Kidney (tissue), 14 donors: Measurements from ENCODE around the gene HSPB2. TPM values are rescaled to one million over a fixed set of nuclear protein-coding genes. Genes with fewer than 3 reads are reported as not detected.
A peak's percentile ranks its signal among the peaks of the same experiment; 100 is the strongest.

Experiments
- DNase-seq, 5 donors: peaks; one replicate each; pipeline ENCODE4 v3.0.0-alpha.2; 2013 to 2020
- FAIRE-seq: peaks from 2 replicates; lab custom pipeline; 2012; peaks lifted over from hg19 to GRCh38; lab: Jason Lieb, UNC
- H3K27ac ChIP-seq, 2 donors: one replicate each; pipeline ENCODE4 v1.7.0; 2013; ENCODE audit warnings: low read depth in 2 of 2, low read length in 2 of 2, inconsistent platforms in 1 of 2
- H3K27me3 ChIP-seq: one replicate; pipeline ENCODE4 v1.7.1; 2013; ENCODE audit warnings: low read length, inconsistent platforms; ENCODE audit not compliant: control insufficient read depth, insufficient read depth
- H3K36me3 ChIP-seq, 3 donors: one replicate each; pipeline versions ENCODE4 v1.7.0 to v1.7.1; 2013; ENCODE audit warnings: low read length in 3 of 3, control low read depth in 1 of 3, inconsistent platforms in 1 of 3; ENCODE audit not compliant: insufficient read depth in 3 of 3, control insufficient read depth in 2 of 3
- H3K4me1 ChIP-seq, 3 donors: one replicate each; pipeline versions ENCODE4 v1.7.0 to v1.7.1; 2013; ENCODE audit warnings: low read length in 3 of 3, inconsistent platforms in 1 of 3, low read depth in 1 of 3; ENCODE audit not compliant: control insufficient read depth in 2 of 3, insufficient read depth in 2 of 3
- H3K4me3 ChIP-seq, 3 donors: one replicate each; pipeline versions ENCODE4 v1.7.0 to v1.8.1; 2013; ENCODE audit warnings: low read length in 3 of 3, control low read depth in 1 of 3, inconsistent platforms in 1 of 3
- H3K9ac ChIP-seq, 3 donors: one replicate each; pipeline versions ENCODE4 v1.7.0 to v1.7.1; 2013; ENCODE audit warnings: low read length in 3 of 3, control low read depth in 1 of 3, inconsistent platforms in 1 of 3
- H3K9me3 ChIP-seq, 3 donors: one replicate each; pipeline versions ENCODE4 v1.7.0 to v1.7.1; 2013; ENCODE audit warnings: low read length in 3 of 3, control low read depth in 1 of 3, inconsistent platforms in 1 of 3; ENCODE audit not compliant: control insufficient read depth in 2 of 3, insufficient read depth in 1 of 3
- intact Hi-C: fragments of 100-400 bp; cut with DNase I; formaldehyde crosslinking; loops from one replicate; pipeline ENCODE4 v1.11.1; 2022
- polyA plus RNA-seq: library from polyadenylated mRNA; stranded (reverse); fragments of 350-450 nt; fragmentation: Illumina TruSeq; extraction: RNeasy Lipid Tissue Mini Kit (QIAGEN cat#74804); gene quantifications from one replicate; pipeline ENCODE4 v1.2.3, GENCODE V29; 2014; ENCODE audit warnings: low read depth, low replicate concordance; ENCODE audit not compliant: insufficient read depth
- total RNA-seq: library from RNA; stranded (reverse); fragmentation: NEBNext Ultra II Directional; extraction: Animal tissue kit (Norgen Biotek cat#: 25700); gene quantifications from one replicate; pipeline ENCODE4 v1.2.1, GENCODE V29; 2021
- TF ChIP-seq, protein P1 (sequence below): IDR thresholded peaks from 3 replicates; pipeline ENCODE4 v1.5.1; 2012; ENCODE audit warnings: mild to moderate bottlenecking, moderate library complexity, borderline replicate concordance; ENCODE audit not compliant: insufficient read depth; ENCODE audit errors: extremely low read depth
- donor health status: control.
- donor health status: control.
- donor health status: control.
- donor health status: control.
- donor health status: control.
- donor health status: DM: yes; HTN: yes; CAD: no.
- donor health status: Normal renal cell carcinoma (clear cell type).

Gene HSPB2
- total and polyA plus RNA-seq, 2 donors from 2014 or later = 4.4 to 15.7 TPM

DNA sequence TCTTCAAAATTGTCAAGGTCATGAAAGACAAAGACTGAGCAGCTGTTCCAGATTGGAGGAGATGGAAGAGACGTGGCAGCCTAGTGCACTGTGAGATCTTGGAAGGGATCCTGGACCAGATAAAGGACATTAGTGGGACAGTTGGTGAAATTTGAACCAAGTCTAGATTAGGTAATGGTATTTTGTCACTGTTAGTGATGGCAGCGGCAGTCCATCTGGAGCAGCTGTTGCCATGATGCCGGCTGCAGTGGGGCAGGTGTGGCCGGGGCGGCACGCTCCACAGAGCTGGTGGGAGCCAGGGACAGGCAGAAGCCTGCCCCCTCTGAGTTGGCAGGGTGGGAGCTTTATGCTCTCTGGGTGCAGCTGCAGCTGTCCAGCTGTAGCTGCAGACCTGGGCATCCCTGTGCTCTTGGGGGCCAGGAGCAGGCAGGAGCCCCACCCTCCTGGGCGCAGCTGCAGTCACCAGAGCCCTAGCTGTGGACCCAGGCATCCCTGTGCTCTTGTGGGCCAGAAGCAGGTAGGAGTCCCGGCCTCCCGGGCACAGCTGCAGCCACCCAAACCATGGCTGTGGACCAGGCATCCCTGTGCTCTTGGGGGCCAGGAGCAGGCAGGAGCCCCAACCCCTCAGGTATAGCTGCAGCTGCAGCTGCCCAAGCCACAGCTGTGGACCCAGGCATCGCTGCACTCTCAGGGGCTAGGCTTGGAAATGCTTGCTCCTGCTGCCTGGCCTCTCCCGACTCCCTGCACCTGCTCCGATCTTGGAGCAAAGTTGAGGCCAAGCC, 45.3 kb downstream of the HSPB2 start:
- H3K27ac ChIP-seq = no peak overlapping the region
- DNase-seq (peak in 1 of 5 donors; percentile 68), FAIRE-seq (no peak)
- H3K36me3 ChIP-seq = no peaks in the 10 kb centered on the region
- no peaks in the 10 kb centered on the region for H3K27me3 ChIP-seq
- no peaks in the 10 kb centered on the region for H3K9me3 ChIP-seq
- no peaks in the 10 kb centered on the region for H3K4me1 ChIP-seq
- H3K9ac ChIP-seq = no peak overlapping the region
- intact Hi-C loops = no loop called here
- TF ChIP-seq, protein P1, sequence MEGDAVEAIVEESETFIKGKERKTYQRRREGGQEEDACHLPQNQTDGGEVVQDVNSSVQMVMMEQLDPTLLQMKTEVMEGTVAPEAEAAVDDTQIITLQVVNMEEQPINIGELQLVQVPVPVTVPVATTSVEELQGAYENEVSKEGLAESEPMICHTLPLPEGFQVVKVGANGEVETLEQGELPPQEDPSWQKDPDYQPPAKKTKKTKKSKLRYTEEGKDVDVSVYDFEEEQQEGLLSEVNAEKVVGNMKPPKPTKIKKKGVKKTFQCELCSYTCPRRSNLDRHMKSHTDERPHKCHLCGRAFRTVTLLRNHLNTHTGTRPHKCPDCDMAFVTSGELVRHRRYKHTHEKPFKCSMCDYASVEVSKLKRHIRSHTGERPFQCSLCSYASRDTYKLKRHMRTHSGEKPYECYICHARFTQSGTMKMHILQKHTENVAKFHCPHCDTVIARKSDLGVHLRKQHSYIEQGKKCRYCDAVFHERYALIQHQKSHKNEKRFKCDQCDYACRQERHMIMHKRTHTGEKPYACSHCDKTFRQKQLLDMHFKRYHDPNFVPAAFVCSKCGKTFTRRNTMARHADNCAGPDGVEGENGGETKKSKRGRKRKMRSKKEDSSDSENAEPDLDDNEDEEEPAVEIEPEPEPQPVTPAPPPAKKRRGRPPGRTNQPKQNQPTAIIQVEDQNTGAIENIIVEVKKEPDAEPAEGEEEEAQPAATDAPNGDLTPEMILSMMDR = no peak
- H3K4me3 ChIP-seq = no peak overlapping the region

DNA sequence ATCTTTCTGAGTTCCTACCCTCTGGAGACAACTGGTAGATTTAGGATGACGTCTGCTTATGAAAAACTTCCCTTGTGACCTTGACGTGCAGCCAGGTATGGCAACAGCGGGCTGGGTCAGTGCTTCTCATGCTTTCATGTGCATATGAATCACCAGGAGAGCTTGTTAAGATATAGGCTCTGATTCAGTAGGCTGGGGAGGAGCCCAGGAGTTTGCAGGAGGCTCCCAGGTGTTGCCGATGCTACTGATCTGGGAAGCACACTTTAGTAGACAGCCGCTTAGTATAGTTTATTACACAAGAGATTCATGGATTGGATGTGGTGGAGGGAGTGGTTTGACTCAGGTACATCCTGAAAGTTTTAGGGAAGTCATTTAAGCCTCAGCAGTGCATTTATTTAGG, 48.4 kb downstream of the HSPB2 start:
- FAIRE-seq = no peak
- H3K27ac ChIP-seq = no peak overlapping the region
- H3K27me3 ChIP-seq = no peaks in the 10 kb centered on the region
- TF ChIP-seq, protein P1 = no peak
- no peak overlapping the region for H3K4me3 ChIP-seq
- DNase-seq = no peak
- intact Hi-C loops = no loop called here
- no peaks in the 10 kb centered on the region for H3K36me3 ChIP-seq
- no peaks in the 10 kb centered on the region for H3K4me1 ChIP-seq
- H3K9ac ChIP-seq = no peak overlapping the region
- H3K9me3 ChIP-seq = no peaks in the 10 kb centered on the region

DNA sequence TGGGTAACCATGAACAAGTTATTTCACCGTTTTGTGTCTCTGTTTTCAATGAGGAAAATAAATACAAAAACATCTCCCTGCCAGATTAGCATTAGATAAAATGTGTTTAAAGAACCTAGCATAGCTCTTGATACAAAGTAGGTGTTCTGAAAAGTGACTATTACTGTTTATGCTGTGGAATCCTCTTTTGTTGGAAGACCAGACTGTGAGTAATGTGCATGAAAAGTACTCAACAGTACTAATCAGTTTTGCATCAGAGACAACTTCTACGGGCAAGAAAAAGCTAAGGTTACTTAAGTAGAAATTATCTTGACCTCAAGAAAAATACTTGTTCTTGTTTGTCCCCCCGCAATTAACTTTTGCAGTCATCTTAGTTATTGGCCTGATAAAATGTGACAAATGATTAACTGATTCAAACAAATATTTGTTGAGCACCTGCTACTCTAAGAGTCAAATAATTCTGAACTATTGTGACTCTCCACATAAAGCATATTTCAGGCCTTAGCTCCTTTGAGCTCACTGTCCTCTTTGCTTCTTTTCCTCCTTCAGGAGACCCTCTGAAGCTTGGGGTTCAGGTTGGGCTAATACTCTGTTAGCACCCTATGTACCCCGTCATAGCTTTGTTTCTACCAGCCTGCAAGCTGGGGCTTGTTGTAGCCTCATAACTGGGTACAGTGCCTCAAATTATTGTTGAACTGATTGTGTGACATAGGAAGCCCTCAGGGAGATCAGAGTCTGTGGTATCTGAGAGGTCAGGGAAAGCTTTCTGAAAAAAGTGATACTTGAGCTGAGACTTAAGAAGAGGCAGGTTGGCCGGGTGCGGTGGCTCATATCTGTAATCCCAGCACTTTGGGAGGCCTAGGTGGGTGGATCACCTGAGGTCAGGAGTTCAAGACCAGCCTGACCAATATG, 49.1 kb downstream of the HSPB2 start:
- FAIRE-seq = no peak
- intact Hi-C loops = no loop called here

More for the DNA sequence above, 49.1 kb downstream of the HSPB2 start:
- no peak for DNase-seq
- TF ChIP-seq, protein P1 = no peak
- Histone ChIP-seq H3K4me3 (no peak overlapping the region), H3K27me3 (no peaks in the 10 kb centered on the region), H3K9me3 (no peaks in the 10 kb centered on the region), H3K4me1 (no peaks in the 10 kb centered on the region), H3K27ac (no peak overlapping the region), H3K9ac (no peak overlapping the region), H3K36me3 (no peaks in the 10 kb centered on the region)

Other genes with a start within 250 kb of the HSPB2 start
- 35.5 TPM for gene PPP2R1B, start 146.3 kb upstream of the HSPB2 start, total RNA-seq
- gene PPP2R1B, start 146.3 kb upstream of the HSPB2 start, polyA plus RNA-seq = 11.7 TPM
- gene ALG9, start 41.2 kb upstream of the HSPB2 start, total RNA-seq = 27.8 TPM
- 30.0 TPM for gene ALG9, start 41.2 kb upstream of the HSPB2 start, polyA plus RNA-seq
- gene FDXACB1, start 33.6 kb upstream of the HSPB2 start, total RNA-seq = 2.6 TPM
- 1.5 TPM for gene FDXACB1, start 33.6 kb upstream of the HSPB2 start, polyA plus RNA-seq
- 29.5 TPM for gene CFAP68, start 33.2 kb upstream of the HSPB2 start, total RNA-seq
- 93.7 TPM for gene CFAP68, start 33.2 kb upstream of the HSPB2 start, polyA plus RNA-seq
- 1,312 TPM for gene CRYAB, start 964 bp upstream of the HSPB2 start, total RNA-seq
- 1,857 TPM for gene CRYAB, start 964 bp upstream of the HSPB2 start, polyA plus RNA-seq
- 27.8 TPM for gene C11orf52, start 6.2 kb downstream of the HSPB2 start, total RNA-seq
- 103 TPM for gene C11orf52, start 6.2 kb downstream of the HSPB2 start, polyA plus RNA-seq
- gene DIXDC1, start 24.6 kb downstream of the HSPB2 start, total RNA-seq = 29.5 TPM
- gene DIXDC1, start 24.6 kb downstream of the HSPB2 start, polyA plus RNA-seq = 7.3 TPM
- 33.1 TPM for gene DLAT, start 112.7 kb downstream of the HSPB2 start, total RNA-seq
- gene DLAT, start 112.7 kb downstream of the HSPB2 start, polyA plus RNA-seq = 27.5 TPM
- gene PIH1D2, start 161.3 kb downstream of the HSPB2 start, total RNA-seq = 7.5 TPM
- 6.6 TPM for gene PIH1D2, start 161.3 kb downstream of the HSPB2 start, polyA plus RNA-seq
- 21.5 TPM for gene NKAPD1, start 161.6 kb downstream of the HSPB2 start, total RNA-seq
- 14.3 TPM for gene NKAPD1, start 161.6 kb downstream of the HSPB2 start, polyA plus RNA-seq
- gene TIMM8B, start 174.0 kb downstream of the HSPB2 start, total RNA-seq = 51.3 TPM
- gene TIMM8B, start 174.0 kb downstream of the HSPB2 start, polyA plus RNA-seq = 167 TPM
- gene SDHD, start 174.1 kb downstream of the HSPB2 start, total RNA-seq = 111 TPM
- 288 TPM for gene SDHD, start 174.1 kb downstream of the HSPB2 start, polyA plus RNA-seq